Measurements from ENCODE around the gene RACGAP1.
"Not testable (repeated sequence)": the region's sequence is repeated elsewhere in the genome, so short reads cannot be mapped to it uniquely, and the experiment has no call there.

Gene RACGAP1

GRCh38 chr12:50004696-50005095 lies 20.6 kb downstream of the RACGAP1 start:
- no peak overlapping the region for H3K4me3 ChIP-seq (ENCODE audit: low read depth in 1 of 2, low read length in 2 of 2)
- H3K27me3 ChIP-seq (ENCODE audit: control insufficient read depth in 1 of 2, insufficient read depth in 2 of 2, low read length in 2 of 2), result no peaks in the 10 kb centered on the region
- H3K9ac ChIP-seq (ENCODE audit: low read length), result no peak overlapping the region
- H3K36me3 ChIP-seq (ENCODE audit: insufficient read depth, low read length), result peaks cover 5% of the 10 kb centered on the region
- H3K27ac ChIP-seq (ENCODE audit: low read depth, low read length), result peak overlapping the region; percentile 81
- H3K4me1 ChIP-seq (ENCODE audit: insufficient read depth, low read length), result peaks cover 42% of the 10 kb centered on the region
- no peaks in the 10 kb centered on the region for H3K9me3 ChIP-seq (ENCODE audit: low read length)

- Histone ChIP-seq H3K9me3 (ENCODE audit: low read length) (no peaks in the 10 kb centered on the region), H3K4me1 (ENCODE audit: insufficient read depth, low read length) (peaks cover 42% of the 10 kb centered on the region), H3K36me3 (ENCODE audit: insufficient read depth, low read length) (peaks cover 7% of the 10 kb centered on the region), H3K27ac (ENCODE audit: low read depth, low read length) (peak overlapping the region; percentile 75), H3K9ac (ENCODE audit: low read length) (no peak overlapping the region), H3K27me3 (ENCODE audit: control insufficient read depth in 1 of 2, insufficient read depth in 2 of 2, low read length in 2 of 2) (no peaks in the 10 kb centered on the region), H3K4me3 (ENCODE audit: low read depth in 1 of 2, low read length in 2 of 2) (no peak overlapping the region)
Measured at GRCh38 chr12:50003595-50003994, 21.7 kb downstream of the RACGAP1 start.

- no peak overlapping the region for H3K4me3 ChIP-seq (ENCODE audit: low read depth in 1 of 2, low read length in 2 of 2)
- H3K36me3 ChIP-seq (ENCODE audit: insufficient read depth, low read length), result peaks cover 10% of the 10 kb centered on the region
- peaks cover 3% of the 10 kb centered on the region for H3K4me1 ChIP-seq (ENCODE audit: insufficient read depth, low read length)
- H3K9ac ChIP-seq (ENCODE audit: low read length), result no peak overlapping the region
- no peaks in the 10 kb centered on the region for H3K9me3 ChIP-seq (ENCODE audit: low read length)
- no peak overlapping the region for H3K27ac ChIP-seq (ENCODE audit: low read depth, low read length)
- no peaks in the 10 kb centered on the region for H3K27me3 ChIP-seq (ENCODE audit: control insufficient read depth in 1 of 2, insufficient read depth in 2 of 2, low read length in 2 of 2)
Measured at GRCh38 chr12:49998453-49998852, 26.8 kb downstream of the RACGAP1 start.

GRCh38 chr12:49990273-49990672 lies 35.0 kb downstream of the RACGAP1 start:
- no peak overlapping the region for H3K9ac ChIP-seq (ENCODE audit: low read length)
- H3K27ac ChIP-seq (ENCODE audit: low read depth, low read length), result peak overlapping the region; percentile 14
- H3K9me3 ChIP-seq (ENCODE audit: low read length), result no peaks in the 10 kb centered on the region
- H3K4me3 ChIP-seq (ENCODE audit: low read depth in 1 of 2, low read length in 2 of 2), result no peak overlapping the region
- no peaks in the 10 kb centered on the region for H3K27me3 ChIP-seq (ENCODE audit: control insufficient read depth in 1 of 2, insufficient read depth in 2 of 2, low read length in 2 of 2)
- peaks cover 4% of the 10 kb centered on the region for H3K36me3 ChIP-seq (ENCODE audit: insufficient read depth, low read length)
- H3K4me1 ChIP-seq (ENCODE audit: insufficient read depth, low read length), result peaks cover 32% of the 10 kb centered on the region

- not testable (repeated sequence) for H3K36me3 ChIP-seq (ENCODE audit: insufficient read depth, low read length); H3K27ac ChIP-seq (ENCODE audit: low read depth, low read length)
Measured at GRCh38 chr12:49989400-49989799, 35.9 kb downstream of the RACGAP1 start.

GRCh38 chr12:49987625-49988303 lies 37.5 kb downstream of the RACGAP1 start:
- Histone ChIP-seq H3K36me3 (ENCODE audit: insufficient read depth, low read length) (peaks cover 4% of the 10 kb centered on the region), H3K9me3 (ENCODE audit: low read length) (no peaks in the 10 kb centered on the region), H3K27ac (ENCODE audit: low read depth, low read length) (peak overlapping the region; percentile 35), H3K4me3 (ENCODE audit: low read depth in 1 of 2, low read length in 2 of 2) (no peak overlapping the region), H3K9ac (ENCODE audit: low read length) (no peak overlapping the region), H3K4me1 (ENCODE audit: insufficient read depth, low read length) (peaks cover 54% of the 10 kb centered on the region), H3K27me3 (ENCODE audit: control insufficient read depth in 1 of 2, insufficient read depth in 2 of 2, low read length in 2 of 2) (no peaks in the 10 kb centered on the region)

More at GRCh38 chr12:49989400-49989799, 35.9 kb downstream of the RACGAP1 start:
- H3K27me3 ChIP-seq (ENCODE audit: control insufficient read depth in 1 of 2, insufficient read depth in 2 of 2, low read length in 2 of 2); H3K9me3 ChIP-seq (ENCODE audit: low read length); H3K4me3 ChIP-seq (ENCODE audit: low read depth in 1 of 2, low read length in 2 of 2); H3K9ac ChIP-seq (ENCODE audit: low read length): not testable (repeated sequence)
- peaks cover 41% of the 10 kb centered on the region for H3K4me1 ChIP-seq (ENCODE audit: insufficient read depth, low read length)

- not testable (repeated sequence) for H3K36me3 ChIP-seq (ENCODE audit: insufficient read depth, low read length); H3K9ac ChIP-seq (ENCODE audit: low read length); H3K9me3 ChIP-seq (ENCODE audit: low read length); H3K27ac ChIP-seq (ENCODE audit: low read depth, low read length); H3K4me3 ChIP-seq (ENCODE audit: low read depth in 1 of 2, low read length in 2 of 2); H3K27me3 ChIP-seq (ENCODE audit: control insufficient read depth in 1 of 2, insufficient read depth in 2 of 2, low read length in 2 of 2)
- H3K4me1 ChIP-seq (ENCODE audit: insufficient read depth, low read length), result peaks cover 66% of the 10 kb centered on the region
Measured at GRCh38 chr12:49986476-49986875, 38.8 kb downstream of the RACGAP1 start.

GRCh38 chr12:49985981-49986380 lies 39.3 kb downstream of the RACGAP1 start:
- Histone ChIP-seq H3K36me3 (ENCODE audit: insufficient read depth, low read length) (no peaks in the 10 kb centered on the region), H3K9me3 (ENCODE audit: low read length) (no peaks in the 10 kb centered on the region), H3K27me3 (ENCODE audit: control insufficient read depth in 1 of 2, insufficient read depth in 2 of 2, low read length in 2 of 2) (no peaks in the 10 kb centered on the region), H3K4me1 (ENCODE audit: insufficient read depth, low read length) (peaks cover 66% of the 10 kb centered on the region), H3K4me3 (ENCODE audit: low read depth in 1 of 2, low read length in 2 of 2) (no peak overlapping the region), H3K9ac (ENCODE audit: low read length) (no peak overlapping the region), H3K27ac (ENCODE audit: low read depth, low read length) (no peak overlapping the region)

GRCh38 chr12:49984476-49985359 lies 40.6 kb downstream of the RACGAP1 start:
- H3K4me1 ChIP-seq (ENCODE audit: insufficient read depth, low read length), result peaks cover 66% of the 10 kb centered on the region
- H3K27ac ChIP-seq (ENCODE audit: low read depth, low read length), result peak overlapping the region; percentile 72
- no peak overlapping the region for H3K9ac ChIP-seq (ENCODE audit: low read length)

GRCh38 chr12:49983892-49984291 lies 41.4 kb downstream of the RACGAP1 start:
- peak overlapping the region; percentile 8 to 12 for H3K4me3 ChIP-seq (ENCODE audit: low read depth in 1 of 2, low read length in 2 of 2)
- H3K27ac ChIP-seq (ENCODE audit: low read depth, low read length), result peak overlapping the region; percentile 72

More at GRCh38 chr12:49984476-49985359, 40.6 kb downstream of the RACGAP1 start:
- H3K9me3 ChIP-seq (ENCODE audit: low read length), result no peaks in the 10 kb centered on the region
- no peaks in the 10 kb centered on the region for H3K27me3 ChIP-seq (ENCODE audit: control insufficient read depth in 1 of 2, insufficient read depth in 2 of 2, low read length in 2 of 2)
- no peaks in the 10 kb centered on the region for H3K36me3 ChIP-seq (ENCODE audit: insufficient read depth, low read length)
- H3K4me3 ChIP-seq (ENCODE audit: low read depth in 1 of 2, low read length in 2 of 2), result peak overlapping the region in 1 of 2 donors; percentile 8

GRCh38 chr12:49982246-49983087 lies 42.8 kb downstream of the RACGAP1 start:
- no peaks in the 10 kb centered on the region for H3K36me3 ChIP-seq (ENCODE audit: insufficient read depth, low read length)
- peak overlapping the region; percentile 57 for H3K27ac ChIP-seq (ENCODE audit: low read depth, low read length)
- peaks cover 52% of the 10 kb centered on the region for H3K4me1 ChIP-seq (ENCODE audit: insufficient read depth, low read length)
- H3K4me3 ChIP-seq (ENCODE audit: low read depth in 1 of 2, low read length in 2 of 2), result no peak overlapping the region
- H3K27me3 ChIP-seq (ENCODE audit: control insufficient read depth in 1 of 2, insufficient read depth in 2 of 2, low read length in 2 of 2), result no peaks in the 10 kb centered on the region
- no peaks in the 10 kb centered on the region for H3K9me3 ChIP-seq (ENCODE audit: low read length)
- no peak overlapping the region for H3K9ac ChIP-seq (ENCODE audit: low read length)

More at GRCh38 chr12:49983892-49984291, 41.4 kb downstream of the RACGAP1 start:
- peaks cover 65% of the 10 kb centered on the region for H3K4me1 ChIP-seq (ENCODE audit: insufficient read depth, low read length)
- no peaks in the 10 kb centered on the region for H3K9me3 ChIP-seq (ENCODE audit: low read length)
- no peaks in the 10 kb centered on the region for H3K36me3 ChIP-seq (ENCODE audit: insufficient read depth, low read length)
- peak overlapping the region; percentile 17 for H3K9ac ChIP-seq (ENCODE audit: low read length)
- H3K27me3 ChIP-seq (ENCODE audit: control insufficient read depth in 1 of 2, insufficient read depth in 2 of 2, low read length in 2 of 2), result no peaks in the 10 kb centered on the region

All from muscle layer of colon (tissue), 2 donors.